GM19043 (cell line): ENCODE results near the gene PIEZO2.

Experiments
- ATAC-seq: cut with Tn5 transposase; IDR thresholded peaks from one replicate; pipeline ENCODE4 v1.9.1; 2021; ENCODE audit warnings: low read depth; ENCODE audit not compliant: unreplicated experiment

The PIEZO2 gene

DNA sequence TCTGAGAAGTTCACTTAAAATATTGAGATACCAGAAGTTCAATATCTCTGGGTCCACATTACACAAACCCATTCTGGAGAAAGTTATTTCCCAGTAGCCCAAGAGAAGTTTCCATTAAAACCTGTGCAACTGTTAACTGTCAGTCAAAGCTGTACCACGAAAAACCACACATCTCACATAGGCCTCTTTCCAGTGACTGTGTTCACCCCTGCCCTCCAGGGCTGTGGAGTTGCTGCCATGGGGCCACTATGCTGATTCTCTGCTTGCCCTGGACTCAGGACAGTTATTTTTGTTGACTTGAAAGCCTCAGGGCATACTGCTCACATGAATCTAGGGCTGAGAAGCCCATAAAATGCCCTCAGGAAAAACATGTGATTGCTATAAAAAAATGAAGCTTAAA, 153.8 kb downstream of the PIEZO2 start:
- no peak for ATAC-seq

DNA sequence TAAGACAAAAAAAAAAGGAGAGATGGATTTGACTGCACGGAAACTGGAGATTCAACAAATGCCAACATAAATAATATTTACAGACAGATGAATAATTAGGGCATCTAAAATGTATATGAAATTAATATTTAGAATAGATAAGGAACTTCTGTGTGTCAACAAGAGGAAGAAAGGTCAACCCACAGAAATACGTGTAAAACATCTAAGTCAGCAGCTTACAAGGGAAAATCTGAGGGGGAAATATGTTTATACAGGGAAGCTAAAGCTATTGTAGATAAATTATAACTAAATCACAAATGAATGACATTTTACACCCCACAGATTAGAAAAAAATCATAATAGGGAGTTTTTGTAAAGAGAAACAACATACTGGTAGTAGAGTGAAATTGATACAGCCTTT, 159.9 kb downstream of the PIEZO2 start:
- ATAC-seq: no peak

DNA sequence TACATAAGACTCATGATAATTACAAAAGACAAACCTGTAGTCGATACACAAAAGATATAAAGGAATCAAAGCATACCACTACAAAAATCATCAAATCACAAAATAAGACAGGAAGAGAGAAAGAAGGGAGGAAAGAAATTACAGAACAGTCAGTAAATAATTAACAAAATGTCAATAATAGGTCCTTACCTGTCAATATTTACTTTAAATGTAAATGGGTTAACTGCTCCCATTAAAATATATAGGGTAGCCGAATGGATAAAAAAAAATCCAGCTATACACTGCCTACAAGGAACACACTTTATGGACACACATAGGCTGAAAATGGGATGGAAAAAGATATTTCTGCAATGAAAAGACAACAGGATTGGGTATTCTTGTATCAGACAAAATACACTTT, 163.7 kb downstream of the PIEZO2 start:
- ATAC-seq: no peak

DNA sequence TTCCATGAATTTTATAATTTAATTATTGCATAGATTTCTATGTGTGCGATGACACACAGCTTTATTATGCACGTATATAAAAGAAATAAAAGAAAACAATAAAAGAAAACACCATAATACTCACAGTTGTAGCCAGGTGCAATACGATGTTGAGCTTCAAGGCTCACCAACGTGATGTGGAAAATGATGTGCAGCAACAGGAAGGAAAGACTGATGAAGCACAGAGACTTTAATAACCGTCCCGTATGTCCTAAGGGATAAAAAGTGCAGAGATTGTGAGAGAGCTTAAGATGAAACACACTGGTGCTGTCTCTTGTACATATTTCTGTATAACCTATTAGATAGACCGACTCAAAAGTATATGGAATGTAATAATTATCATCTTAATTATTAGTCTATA, 170.0 kb downstream of the PIEZO2 start:
- ATAC-seq: no peak

DNA sequence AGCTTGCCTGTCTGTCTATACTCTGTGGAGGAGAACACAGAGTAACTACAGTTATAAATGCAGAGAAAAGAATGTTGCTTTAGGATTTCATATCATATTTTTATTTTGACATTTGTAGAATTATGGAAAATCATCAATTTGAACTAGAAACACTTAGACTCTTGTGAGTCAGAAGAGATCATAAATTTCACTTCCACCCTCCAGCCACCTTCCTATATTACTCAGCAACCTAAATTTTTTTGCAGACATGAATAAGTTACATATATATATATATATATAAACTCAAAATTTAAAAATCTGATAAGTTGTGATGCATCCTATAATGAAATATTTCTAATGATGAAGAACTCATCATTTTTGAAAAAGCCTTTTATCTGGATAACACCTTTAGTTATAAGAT, 172.3 kb downstream of the PIEZO2 start:
- ATAC-seq: no peak

DNA sequence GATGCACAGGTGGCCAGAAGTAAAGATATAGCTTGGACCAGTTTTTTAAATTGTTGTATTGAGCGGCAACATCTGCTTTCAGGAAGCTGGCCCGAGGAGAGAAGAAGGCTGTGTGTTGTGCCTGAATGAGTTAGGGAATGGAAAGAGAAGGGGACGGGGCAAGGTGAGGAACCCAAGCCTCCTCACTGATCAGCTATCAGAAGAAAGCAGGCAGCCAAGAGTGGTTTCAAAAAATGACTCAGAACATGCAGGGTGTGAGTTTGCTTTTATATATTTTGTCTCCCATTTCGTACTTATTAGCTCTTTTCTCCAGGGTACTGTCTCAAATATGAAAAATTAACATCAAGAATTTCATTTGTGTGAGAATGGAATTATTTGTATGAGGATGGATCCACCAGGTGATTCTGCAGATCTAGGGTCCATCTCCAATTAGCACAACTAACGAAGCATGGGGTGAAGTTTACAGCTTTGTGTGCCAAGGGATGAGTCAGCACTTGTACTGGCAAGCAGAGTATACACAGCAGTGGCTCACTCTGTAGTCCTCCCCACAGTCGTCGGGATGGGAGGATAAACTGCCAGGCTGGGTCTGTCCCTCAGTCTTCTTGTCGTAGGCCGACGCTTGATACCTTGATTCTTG, 175.7 kb downstream of the PIEZO2 start:
- ATAC-seq: no peak

DNA sequence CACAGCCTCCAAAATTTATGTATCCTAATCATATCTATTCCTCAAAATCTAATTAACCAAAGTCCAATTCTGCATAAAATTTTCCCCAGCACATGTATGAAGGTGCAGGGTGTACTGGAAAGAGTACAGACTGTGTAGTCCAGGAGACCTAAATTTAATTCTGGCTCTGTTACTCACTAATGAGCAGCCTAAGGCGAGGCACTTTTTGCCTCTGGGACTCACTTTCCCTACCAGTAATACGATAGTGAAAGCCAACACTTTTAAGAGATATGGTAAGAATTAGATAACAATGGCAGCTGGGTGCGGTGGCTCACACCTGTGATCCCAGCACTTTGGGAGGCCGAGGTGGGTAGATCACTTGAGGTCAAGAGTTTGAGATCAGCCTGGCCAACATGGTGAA, 177.7 kb downstream of the PIEZO2 start:
- no peak for ATAC-seq

DNA sequence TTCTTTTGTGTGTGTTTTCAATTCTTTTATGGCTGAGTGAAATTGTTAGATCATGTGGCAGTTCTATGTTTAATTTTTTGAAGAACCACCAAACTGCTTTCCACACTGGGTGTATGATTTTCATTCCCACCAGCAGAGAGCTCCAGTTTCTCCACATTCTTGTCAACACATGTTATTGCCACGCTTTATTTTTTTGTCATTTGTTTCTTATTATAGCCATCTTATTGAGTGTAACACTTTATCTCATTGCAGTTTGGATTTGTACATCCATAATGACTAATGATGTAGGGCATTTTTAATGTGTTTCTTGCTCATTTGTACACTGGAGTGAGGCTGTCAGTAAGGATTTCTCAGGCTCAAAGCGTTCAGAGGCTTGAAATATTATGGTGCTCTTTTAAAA, 184.2 kb downstream of the PIEZO2 start:
- no peak for ATAC-seq

DNA sequence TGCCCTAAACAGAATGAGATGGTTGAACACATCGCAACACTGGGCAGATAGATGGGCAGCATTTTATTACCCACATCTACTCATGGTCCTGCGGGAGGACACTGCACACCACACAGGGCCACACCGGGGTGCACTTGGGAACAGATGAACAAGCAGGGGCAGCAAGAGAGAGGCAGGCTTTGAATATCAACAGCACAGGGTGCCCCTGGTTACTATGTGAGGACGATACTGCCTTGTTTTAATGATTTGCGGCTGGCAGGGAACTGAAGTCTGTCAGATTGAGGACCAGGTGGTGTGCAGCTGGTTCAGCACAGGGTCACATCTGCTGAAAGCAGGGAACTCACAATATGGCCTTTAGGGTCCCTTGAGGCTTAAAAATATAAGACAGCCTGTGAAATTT, 195.7 kb downstream of the PIEZO2 start:
- no peak for ATAC-seq

DNA sequence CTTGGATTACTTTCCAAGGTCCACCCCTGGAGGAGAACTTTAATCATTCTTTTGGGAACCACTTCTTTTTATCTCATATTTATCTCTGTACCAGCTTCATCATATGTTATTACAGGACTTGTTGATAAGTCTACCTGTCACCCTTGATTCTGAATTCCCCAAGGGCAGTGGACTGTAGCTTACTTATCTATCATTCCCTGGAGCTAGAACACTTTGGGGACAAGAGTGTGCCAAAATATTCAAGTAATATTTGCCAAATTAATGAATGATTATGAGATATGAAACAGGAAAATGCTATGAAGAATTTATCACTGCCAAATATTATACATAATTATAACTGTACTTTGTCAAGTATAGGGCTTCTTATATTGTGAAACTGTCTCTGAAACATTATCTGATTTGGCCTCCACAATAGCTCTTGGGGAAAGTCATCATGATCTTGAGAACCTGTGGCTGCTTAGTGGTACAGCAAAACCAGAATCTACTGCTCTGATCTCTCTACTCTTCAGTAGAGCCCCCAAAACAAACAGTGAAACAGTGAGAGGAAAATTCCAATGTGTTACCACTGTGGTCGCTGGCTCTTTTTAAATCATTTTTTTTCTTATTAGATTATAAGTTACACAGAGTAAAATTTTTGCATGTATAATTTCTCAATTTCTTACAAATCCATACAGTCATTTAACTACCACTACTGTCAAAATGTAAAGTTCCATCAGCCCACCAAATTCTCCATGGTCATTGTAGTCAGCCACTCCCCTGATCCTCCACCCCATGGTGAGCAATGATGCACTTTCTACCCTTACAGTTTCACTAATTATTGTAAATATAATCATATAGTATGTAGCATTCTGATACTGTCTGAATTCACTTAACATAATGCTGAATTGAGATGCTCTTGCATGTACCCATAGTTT, 197.5 kb downstream of the PIEZO2 start:
- no peak for ATAC-seq

DNA sequence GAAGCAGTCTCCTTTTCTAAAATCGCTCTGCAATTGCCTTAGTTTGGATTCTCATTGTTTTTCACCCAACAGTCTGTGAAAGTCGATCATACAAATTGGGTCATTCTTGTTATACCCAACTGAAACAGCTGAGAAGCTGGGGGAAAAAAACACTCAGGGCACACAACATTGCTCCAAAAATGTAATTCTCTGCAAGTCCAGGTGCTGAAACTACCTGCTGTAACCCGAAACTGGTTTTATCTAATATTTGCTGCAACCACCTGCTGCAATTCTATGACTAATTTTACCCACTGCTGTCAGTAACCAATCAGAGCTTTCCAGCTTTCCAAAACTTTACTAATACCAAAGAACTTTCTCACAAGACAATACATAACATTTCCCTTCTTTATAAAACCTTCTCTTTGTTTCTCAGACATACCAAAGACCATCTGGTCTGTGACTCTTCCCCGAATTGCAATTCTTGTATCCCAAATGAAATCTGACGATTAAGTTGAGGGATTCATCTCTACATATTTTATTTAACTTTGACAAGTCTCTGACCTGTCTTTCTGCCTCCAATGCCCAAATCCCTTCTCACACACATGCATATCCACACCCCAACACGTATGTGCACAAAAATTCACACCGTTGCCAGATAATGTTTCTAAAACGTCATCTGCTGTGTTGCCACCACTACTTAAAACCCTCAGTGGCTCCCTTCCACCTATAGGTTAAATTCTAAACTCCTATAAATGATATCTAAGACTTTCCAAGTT, 198.3 kb downstream of the PIEZO2 start:
- no peak for ATAC-seq

DNA sequence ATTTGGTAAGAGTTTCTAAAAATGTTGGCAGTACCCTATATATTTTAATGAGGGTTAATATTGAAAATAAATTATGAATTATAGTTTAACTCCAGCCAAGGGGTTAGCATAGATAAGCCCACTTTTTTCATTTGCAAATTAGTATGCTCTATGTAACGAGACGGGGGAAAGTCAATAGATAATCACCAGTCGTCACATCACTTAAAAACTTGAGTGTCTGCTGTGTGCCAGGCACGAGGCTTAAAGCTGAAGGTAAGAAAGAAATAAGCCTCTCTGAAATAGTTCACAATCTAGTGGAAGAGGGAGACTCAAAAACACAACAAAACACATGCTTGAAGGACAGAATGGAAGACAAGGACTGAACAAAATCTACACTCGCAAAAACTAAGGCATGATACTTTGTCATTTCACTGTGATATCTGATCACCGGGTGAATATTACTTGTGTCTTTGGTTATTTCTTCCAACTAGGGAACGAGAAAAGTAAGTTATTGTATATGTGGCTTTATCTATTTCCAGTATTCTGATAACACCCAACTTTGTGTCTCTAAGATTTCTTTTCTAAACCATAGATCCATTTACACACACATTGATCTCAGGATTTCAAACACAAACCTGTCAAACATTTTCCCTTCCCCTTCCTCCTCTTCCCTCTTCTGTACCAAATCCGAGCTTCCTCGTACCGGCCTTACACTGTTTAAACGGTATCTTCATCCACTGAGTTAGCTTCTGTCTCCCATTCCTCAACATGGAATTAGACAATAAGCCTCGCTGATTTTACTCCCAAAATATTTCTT, 199.1 kb downstream of the PIEZO2 start:
- ATAC-seq: no peak

DNA sequence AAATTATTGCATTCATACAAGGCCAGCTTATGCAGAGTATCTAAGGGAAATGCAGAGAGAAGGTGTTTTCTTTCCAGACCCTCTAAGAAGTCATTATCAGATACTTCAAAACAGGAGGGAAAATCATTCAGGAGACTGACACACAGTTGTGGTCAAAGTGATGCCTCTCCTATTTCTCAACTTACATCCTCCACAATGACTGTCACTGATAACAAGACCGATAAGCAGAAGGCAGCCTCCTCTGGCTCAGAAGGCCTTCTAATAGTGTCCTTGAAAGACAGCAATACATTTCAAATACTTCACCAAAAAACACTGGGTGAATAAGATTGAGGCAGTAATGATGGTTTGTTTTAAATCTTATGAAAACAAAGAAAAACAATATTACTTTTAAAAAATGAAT, 199.7 kb downstream of the PIEZO2 start:
- no peak for ATAC-seq

DNA sequence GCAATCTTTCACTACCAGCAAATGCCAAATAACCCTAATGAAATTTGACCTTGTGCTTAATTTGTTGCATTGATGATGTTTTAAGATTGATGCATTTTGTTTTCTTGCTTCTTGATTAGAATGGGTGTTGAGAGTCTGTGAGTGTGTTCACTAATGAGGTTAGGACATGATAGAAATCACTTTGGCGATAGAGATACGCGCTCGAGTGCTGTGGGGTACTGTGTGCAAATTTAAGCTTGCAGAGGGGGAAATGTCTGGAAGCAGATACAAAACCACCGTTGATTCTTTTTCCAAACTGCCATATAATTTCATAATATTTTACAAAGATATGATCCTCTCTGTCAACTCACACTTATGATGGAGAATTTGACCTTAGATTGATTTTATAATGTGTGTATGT, 200.9 kb downstream of the PIEZO2 start:
- ATAC-seq: no peak

DNA sequence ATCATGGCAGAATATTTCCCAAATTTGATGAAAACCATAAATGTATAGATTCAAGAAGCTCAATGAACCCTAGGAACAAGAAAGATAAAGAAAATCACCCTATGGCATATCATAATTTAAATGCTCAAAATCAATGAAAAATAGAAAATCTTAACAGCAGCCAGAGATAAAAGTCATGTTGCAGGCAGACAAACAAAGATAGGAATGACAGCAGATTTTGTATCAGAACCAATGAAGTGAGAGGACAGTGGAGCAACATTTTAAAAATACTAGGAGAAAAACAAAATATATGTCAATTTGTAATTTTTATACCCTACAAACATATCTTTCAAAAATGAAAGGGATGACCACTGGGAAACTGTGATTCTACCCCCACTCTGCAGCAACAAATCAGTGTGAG, 203.3 kb downstream of the PIEZO2 start:
- ATAC-seq: no peak

DNA sequence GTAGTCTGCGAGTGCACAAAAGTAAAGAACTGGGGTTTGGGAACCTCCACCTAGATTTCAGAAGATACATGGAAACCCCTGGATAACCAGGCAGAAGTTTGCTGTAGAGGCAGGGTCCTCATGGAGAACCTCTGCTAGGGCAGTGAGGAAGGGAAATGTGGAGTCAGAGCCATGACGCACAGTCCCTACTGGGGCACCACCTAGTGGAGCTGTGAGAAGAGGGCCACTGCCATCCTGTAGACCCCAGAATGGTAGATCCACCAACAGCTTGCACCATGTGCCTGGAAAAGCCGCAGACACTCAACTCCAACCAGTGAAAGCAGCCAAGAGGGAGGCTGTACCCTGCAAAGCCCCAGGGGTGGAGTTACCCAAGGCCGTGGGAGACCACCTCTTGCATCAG, 206.4 kb downstream of the PIEZO2 start:
- no peak for ATAC-seq

DNA sequence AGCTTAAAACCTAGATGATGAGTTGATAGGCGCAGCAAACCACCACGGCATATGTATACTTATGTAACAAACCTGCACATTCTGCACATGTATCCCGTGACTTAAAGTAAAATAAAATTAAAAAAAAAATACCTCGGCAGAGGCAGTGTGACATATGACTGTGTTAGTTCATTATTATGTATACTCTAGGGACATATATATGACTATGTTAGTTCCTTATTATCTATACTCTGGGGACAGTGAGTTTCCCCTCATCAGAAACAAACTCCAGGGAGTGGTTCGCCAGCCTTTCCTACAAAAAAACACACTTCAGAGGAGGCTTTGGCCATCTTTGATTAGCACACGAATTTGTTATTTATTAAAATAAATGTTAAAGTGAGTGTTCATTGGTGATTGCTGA, 209.5 kb downstream of the PIEZO2 start:
- ATAC-seq: no peak

DNA sequence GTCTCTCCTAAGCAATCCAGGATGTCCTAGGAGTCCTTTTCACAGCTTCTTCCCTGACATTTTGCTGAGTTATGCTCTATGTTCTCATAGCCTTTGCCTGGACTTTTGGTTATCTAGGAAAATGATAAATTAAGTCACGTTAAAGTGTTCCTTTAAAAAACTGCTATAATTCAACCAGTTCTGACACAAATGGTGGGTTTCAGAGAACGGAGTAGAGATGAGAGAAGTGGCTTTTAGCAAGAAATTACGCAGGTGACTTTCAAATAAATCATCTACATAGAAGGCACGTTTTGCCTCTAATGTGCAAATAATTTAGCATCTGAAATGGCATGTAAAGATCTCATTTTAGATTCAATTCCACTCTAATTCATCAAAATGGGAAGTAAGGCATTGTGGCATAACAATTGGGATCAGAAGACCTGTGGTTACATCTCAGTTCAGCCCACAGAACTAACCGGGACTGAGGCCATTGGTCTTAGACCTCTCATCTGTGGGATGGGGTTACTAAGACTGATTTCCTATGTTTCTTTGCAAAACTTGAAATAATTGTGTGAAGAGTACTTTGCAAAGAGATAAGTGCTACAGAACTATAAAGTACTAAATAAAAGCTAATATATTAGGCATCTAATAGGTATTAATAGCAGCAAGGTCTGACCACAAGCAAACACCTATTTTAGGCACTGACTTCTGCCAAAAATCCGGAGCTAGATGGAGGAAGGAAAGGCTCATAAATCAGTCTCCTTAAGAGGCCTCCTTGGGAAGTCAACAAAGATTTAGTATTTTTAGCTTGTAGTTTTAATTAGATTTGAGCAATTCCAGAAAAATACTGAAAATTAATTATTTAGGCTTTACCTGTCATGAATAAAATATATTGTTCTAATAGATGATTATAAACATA, 211.4 kb downstream of the PIEZO2 start:
- ATAC-seq: no peak

DNA sequence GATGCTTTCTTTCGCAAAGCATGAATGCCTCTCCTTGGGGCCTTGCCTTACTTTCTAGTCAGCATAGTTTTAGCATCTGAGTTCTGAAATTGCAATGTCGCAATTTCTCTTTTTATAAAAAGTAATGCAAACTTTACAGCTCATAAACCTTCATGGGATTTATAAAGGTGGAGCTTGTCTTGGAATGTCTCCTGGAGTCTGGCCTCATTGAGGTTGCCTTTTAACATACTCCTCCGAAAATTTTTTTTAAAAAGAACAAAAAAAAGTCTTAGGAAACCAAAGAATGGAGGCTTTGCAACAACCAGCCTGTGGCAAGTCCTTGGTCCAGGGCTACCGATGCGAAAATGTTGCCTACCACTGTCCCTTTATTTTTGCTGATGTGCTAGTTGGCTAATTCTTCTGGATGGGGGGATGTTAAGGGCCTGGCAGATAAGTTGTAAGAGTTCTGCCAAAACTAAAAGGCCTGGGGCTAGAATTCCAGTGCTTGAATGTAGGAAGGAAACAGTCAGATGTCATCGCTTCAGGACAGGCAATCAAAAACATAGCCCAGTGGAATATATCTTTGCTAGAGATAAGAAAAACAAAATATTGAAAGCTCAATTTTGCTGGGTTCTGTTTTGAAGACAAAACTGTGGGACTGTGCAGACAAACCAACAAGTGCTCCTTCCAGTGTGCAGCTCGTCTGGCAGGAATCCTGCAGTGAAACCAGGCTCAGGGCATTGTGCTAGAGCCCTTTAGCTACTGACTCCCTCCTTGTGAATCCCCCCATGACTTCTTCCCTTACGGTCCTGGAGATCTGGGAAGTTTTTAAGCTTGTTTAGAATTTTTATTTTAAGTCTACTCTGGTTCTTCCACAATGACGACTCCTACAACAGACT, 213.0 kb downstream of the PIEZO2 start:
- ATAC-seq: no peak
